Activated T-cell treated with anti-CD3 and anti-CD28 coated beads, Interleukin-2, amount 50 U/mL, for 72 hours (primary cell): Measurements from ENCODE around the gene CHML. TPM values are rescaled to one million over a fixed set of nuclear protein-coding genes. Genes with fewer than 3 reads are reported as not detected.
A peak's percentile ranks its signal among the peaks of the same experiment; 100 is the strongest.

Experiments used
- ATAC-seq, 2 donors: fragments of 150-1000 bp; cut with Tn5 transposase; replicated peaks in 1 of 2; 2 replicates each; pipeline ENCODE4 v1.10.0; 2021; ENCODE audit warnings: moderate library complexity in 2 of 2, mild to moderate bottlenecking in 1 of 2
- DNase-seq, 2 donors: peaks; one replicate each; pipeline ENCODE4 v3.0.0; 2021 to 2022; ENCODE audit warnings: mixed read lengths in 1 of 2
- H3K27ac Mint-ChIP-seq: one replicate; pipeline ENCODE4 v1.8.0; 2022; ENCODE audit warnings: mild to moderate bottlenecking, moderate library complexity, mixed read lengths
- H3K27me3 Mint-ChIP-seq: one replicate; pipeline ENCODE4 v1.8.0; 2022; ENCODE audit warnings: low read depth, mixed read lengths
- H3K36me3 Mint-ChIP-seq, 2 donors: one replicate each; pipeline ENCODE4 v1.8.0; 2022; ENCODE audit warnings: mixed read lengths in 2 of 2, mild to moderate bottlenecking in 1 of 2; ENCODE audit not compliant: insufficient read depth in 2 of 2
- H3K4me1 Mint-ChIP-seq: one replicate; pipeline ENCODE4 v1.8.0; 2022; ENCODE audit warnings: low read depth, mixed read lengths
- H3K4me3 Mint-ChIP-seq, 2 donors: one replicate each; pipeline ENCODE4 v1.8.0; 2022; ENCODE audit warnings: mild to moderate bottlenecking in 2 of 2, mixed read lengths in 2 of 2, moderate library complexity in 2 of 2
- H3K9me3 Mint-ChIP-seq, 2 donors: one replicate each; pipeline ENCODE4 v1.8.0; 2022; ENCODE audit warnings: mixed read lengths in 2 of 2
- total RNA-seq, 2 donors: library from RNA; stranded (reverse); gene quantifications; one replicate each; pipeline ENCODE4 v1.2.3, GENCODE V29; 2022

Gene CHML
- total RNA-seq, 2 donors from 2014 or later, result 7.0 to 14.7 TPM

- ATAC-seq (no peak), DNase-seq (no peak)
- no peaks in the 10 kb centered on the region for H3K9me3 Mint-ChIP-seq
- no peaks in the 10 kb centered on the region for H3K27me3 Mint-ChIP-seq
- peaks cover under 1 to 14% of the 10 kb centered on the region in 2 donors for H3K36me3 Mint-ChIP-seq
- no peak overlapping the region for H3K4me3 Mint-ChIP-seq
- H3K4me1 Mint-ChIP-seq, result peaks cover 26% of the 10 kb centered on the region
- no peak overlapping the region for H3K27ac Mint-ChIP-seq
Observed at GRCh38 chr1:241630005-241630404, 10.2 kb downstream of the CHML start.

GRCh38 chr1:241627453-241628259 lies 12.5 kb downstream of the CHML start:
- DNase-seq (peak; percentile 47 to 50), ATAC-seq (peak; percentile 75 to 83)
- peaks cover 0 to 6% of the 10 kb centered on the region in 2 donors for H3K36me3 Mint-ChIP-seq
- H3K4me3 Mint-ChIP-seq, result peak overlapping the region; percentile 35 to 74
- peaks cover 26% of the 10 kb centered on the region for H3K4me1 Mint-ChIP-seq
- peak overlapping the region; percentile 71 for H3K27ac Mint-ChIP-seq
- no peaks in the 10 kb centered on the region for H3K9me3 Mint-ChIP-seq
- H3K27me3 Mint-ChIP-seq, result no peaks in the 10 kb centered on the region

- Mint-ChIP-seq H3K4me1 (peaks cover 11% of the 10 kb centered on the region), H3K36me3 (no peaks in the 10 kb centered on the region), H3K9me3 (no peaks in the 10 kb centered on the region), H3K4me3 (no peak overlapping the region), H3K27me3 (no peaks in the 10 kb centered on the region), H3K27ac (no peak overlapping the region)
- ATAC-seq (no peak), DNase-seq (no peak)
Observed at GRCh38 chr1:241624935-241625334, 15.2 kb downstream of the CHML start.

- Mint-ChIP-seq H3K27ac (no peak overlapping the region), H3K9me3 (no peaks in the 10 kb centered on the region), H3K4me1 (peaks cover 10% of the 10 kb centered on the region), H3K4me3 (no peak overlapping the region), H3K27me3 (no peaks in the 10 kb centered on the region), H3K36me3 (no peaks in the 10 kb centered on the region)
- ATAC-seq (no peak), DNase-seq (no peak)
Observed at GRCh38 chr1:241622669-241623068, 17.5 kb downstream of the CHML start.

- Mint-ChIP-seq H3K9me3 (no peaks in the 10 kb centered on the region), H3K36me3 (no peaks in the 10 kb centered on the region), H3K27me3 (no peaks in the 10 kb centered on the region), H3K4me3 (peak overlapping the region in 1 of 2 donors; percentile 11), H3K4me1 (peaks cover 37% of the 10 kb centered on the region), H3K27ac (no peak overlapping the region)
- ATAC-seq (peak; percentile 24 to 33), DNase-seq (no peak)
Observed at GRCh38 chr1:241617426-241617825, 22.7 kb downstream of the CHML start.

GRCh38 chr1:241615043-241615974 lies 24.9 kb downstream of the CHML start:
- no peaks in the 10 kb centered on the region for H3K27me3 Mint-ChIP-seq
- DNase-seq (no peak), ATAC-seq (no peak)
- no peak overlapping the region for H3K4me3 Mint-ChIP-seq
- H3K4me1 Mint-ChIP-seq, result peaks cover 38% of the 10 kb centered on the region
- H3K36me3 Mint-ChIP-seq, result no peaks in the 10 kb centered on the region
- no peak overlapping the region for H3K27ac Mint-ChIP-seq
- no peaks in the 10 kb centered on the region for H3K9me3 Mint-ChIP-seq

GRCh38 chr1:241614572-241614971 lies 25.6 kb downstream of the CHML start:
- H3K4me3 Mint-ChIP-seq, result no peak overlapping the region
- peaks cover 38% of the 10 kb centered on the region for H3K4me1 Mint-ChIP-seq
- ATAC-seq, result no peak
- no peak overlapping the region for H3K27ac Mint-ChIP-seq
- no peaks in the 10 kb centered on the region for H3K27me3 Mint-ChIP-seq
- no peaks in the 10 kb centered on the region for H3K36me3 Mint-ChIP-seq
- no peaks in the 10 kb centered on the region for H3K9me3 Mint-ChIP-seq
- no peak for DNase-seq

- Mint-ChIP-seq H3K36me3 (no peaks in the 10 kb centered on the region), H3K4me1 (peaks cover 38% of the 10 kb centered on the region), H3K27me3 (no peaks in the 10 kb centered on the region), H3K4me3 (no peak overlapping the region), H3K27ac (no peak overlapping the region), H3K9me3 (no peaks in the 10 kb centered on the region)
- ATAC-seq (peak; percentile 69 to 75), DNase-seq (peak in 1 of 2 donors; percentile 26)
Observed at GRCh38 chr1:241614144-241614543, 26.0 kb downstream of the CHML start.

GRCh38 chr1:241612533-241613477 lies 27.4 kb downstream of the CHML start:
- H3K4me3 Mint-ChIP-seq, result peak overlapping the region; percentile 8 to 29
- H3K27ac Mint-ChIP-seq, result peak overlapping the region; percentile 50
- no peak for DNase-seq
- no peaks in the 10 kb centered on the region for H3K9me3 Mint-ChIP-seq
- no peaks in the 10 kb centered on the region for H3K36me3 Mint-ChIP-seq
- H3K4me1 Mint-ChIP-seq, result peaks cover 41% of the 10 kb centered on the region
- no peak for ATAC-seq
- H3K27me3 Mint-ChIP-seq, result no peaks in the 10 kb centered on the region

- DNase-seq, result no peak
- Mint-ChIP-seq H3K4me1 (peaks cover 33% of the 10 kb centered on the region), H3K27ac (no peak overlapping the region), H3K4me3 (no peak overlapping the region), H3K36me3 (no peaks in the 10 kb centered on the region), H3K27me3 (no peaks in the 10 kb centered on the region), H3K9me3 (no peaks in the 10 kb centered on the region)
- ATAC-seq, result no peak
Observed at GRCh38 chr1:241611736-241612135, 28.4 kb downstream of the CHML start.

- Mint-ChIP-seq H3K4me3 (no peak overlapping the region), H3K27ac (no peak overlapping the region), H3K4me1 (peaks cover 33% of the 10 kb centered on the region), H3K9me3 (no peaks in the 10 kb centered on the region), H3K36me3 (no peaks in the 10 kb centered on the region), H3K27me3 (no peaks in the 10 kb centered on the region)
- no peak for DNase-seq
- peak; percentile 51 to 53 for ATAC-seq
Observed at GRCh38 chr1:241611063-241611462, 29.1 kb downstream of the CHML start.

GRCh38 chr1:241610056-241610815 lies 29.9 kb downstream of the CHML start:
- Mint-ChIP-seq H3K4me3 (no peak overlapping the region), H3K27ac (no peak overlapping the region), H3K27me3 (no peaks in the 10 kb centered on the region), H3K4me1 (peaks cover 37% of the 10 kb centered on the region), H3K9me3 (no peaks in the 10 kb centered on the region), H3K36me3 (peaks cover 0 to 1% of the 10 kb centered on the region in 2 donors)
- no peak for ATAC-seq
- DNase-seq, result no peak
